CD4-positive, CD25-positive, alpha-beta regulatory T cell (primary cell): ENCODE data around the gene NGF. TPM values are rescaled to one million over a fixed set of nuclear protein-coding genes. Genes with fewer than 3 reads are reported as not detected.

ENCODE experiments used
- ATAC-seq, 2 donors: fragments of 150-1000 bp; cut with Tn5 transposase; one replicate each; pipeline ENCODE4 v1.10.0; 2021; ENCODE audit warnings: low read depth in 2 of 2, moderate number of reproducible peaks in 2 of 2, moderate library complexity in 1 of 2
- DNase-seq, 3 donors: peaks; one replicate each; pipeline versions ENCODE4 v3.0.0 to v3.0.0-alpha.2; 2012 to 2022; ENCODE audit warnings: mixed read lengths in 1 of 3
- H3K27ac ChIP-seq: one replicate; pipeline ENCODE4 v1.7.0; 2013; ENCODE audit warnings: mild to moderate bottlenecking, low read length; ENCODE audit not compliant: insufficient read depth, poor library complexity, severe bottlenecking
- H3K27me3 ChIP-seq: one replicate; pipeline ENCODE4 v1.7.0; 2013; ENCODE audit warnings: low read length; ENCODE audit not compliant: control insufficient read depth, insufficient read depth
- H3K36me3 ChIP-seq: one replicate; pipeline ENCODE4 v1.7.0; 2013; ENCODE audit warnings: mild to moderate bottlenecking, low read length, moderate library complexity; ENCODE audit not compliant: control insufficient read depth, insufficient read depth
- H3K4me1 ChIP-seq: 2 replicates; pipeline ENCODE4 v1.7.0; 2013; ENCODE audit warnings: mild to moderate bottlenecking, low read length; ENCODE audit not compliant: insufficient read depth, control insufficient read depth, poor library complexity, severe bottlenecking
- H3K4me3 ChIP-seq: one replicate; pipeline ENCODE4 v1.7.0; 2013; ENCODE audit warnings: low read depth, mild to moderate bottlenecking, low read length, moderate library complexity
- H3K9me3 ChIP-seq, 2 experiments: 1 replicate in 1 of 2; 2 replicates in 1 of 2; pipeline ENCODE4 v1.7.0; 2013; ENCODE audit warnings: low read length in 2 of 2, mild to moderate bottlenecking in 1 of 2, moderate library complexity in 1 of 2; ENCODE audit not compliant: control insufficient read depth in 2 of 2
- H3K27ac Mint-ChIP-seq, 3 donors: one replicate each; pipeline ENCODE4 v1.8.0; 2020 to 2022; ENCODE audit warnings: mild to moderate bottlenecking in 3 of 3, mixed read lengths in 3 of 3, moderate library complexity in 2 of 3
- H3K27me3 Mint-ChIP-seq: one replicate; pipeline ENCODE4 v1.8.0; 2022; ENCODE audit warnings: mild to moderate bottlenecking, mixed read lengths
- H3K36me3 Mint-ChIP-seq: one replicate; pipeline ENCODE4 v1.8.0; 2020; ENCODE audit warnings: mixed read lengths
- H3K4me1 Mint-ChIP-seq, 4 donors: one replicate each; pipeline ENCODE4 v1.8.0; 2020 to 2022; ENCODE audit warnings: mixed read lengths in 4 of 4, mild to moderate bottlenecking in 1 of 4
- H3K4me3 Mint-ChIP-seq, 4 donors: one replicate each; pipeline ENCODE4 v1.8.0; 2020 to 2022; ENCODE audit warnings: mild to moderate bottlenecking in 4 of 4, mixed read lengths in 4 of 4, moderate library complexity in 3 of 4
- H3K9me3 Mint-ChIP-seq, 7 donors: one replicate each; pipeline ENCODE4 v1.8.0; 2020 to 2022; ENCODE audit warnings: mixed read lengths in 7 of 7, mild to moderate bottlenecking in 3 of 7, moderate library complexity in 2 of 7
- polyA plus RNA-seq, 4 donors: library from polyadenylated mRNA; unstranded; fragments of 300-500 nt; fragmentation: Illumina TruSeq; gene quantifications; one replicate each; pipeline ENCODE4 v1.2.3, GENCODE V29; 2021
- total RNA-seq: library from RNA; stranded (reverse); gene quantifications from one replicate; pipeline ENCODE4 v1.2.3, GENCODE V29; 2022

Gene NGF
- total and polyA plus RNA-seq, 5 donors from 2014 or later, result not detected

- H3K4me3 Mint-ChIP-seq, result no peak overlapping the region
- H3K4me3 ChIP-seq, result no peak overlapping the region
- peaks cover 0 to 1% (median 0%) of the 10 kb centered on the region in 7 donors for H3K9me3 Mint-ChIP-seq
Observed at GRCh38 chr1:115295904-115296696, 41.9 kb downstream of the NGF start.

GRCh38 chr1:115293899-115294298 is 44.1 kb downstream of the NGF start:
- Histone ChIP-seq H3K36me3 (no peaks in the 10 kb centered on the region), H3K4me1 (no peaks in the 10 kb centered on the region), H3K4me3 (no peak overlapping the region), H3K27ac (no peak overlapping the region), H3K9me3 (no peaks in the 10 kb centered on the region), H3K27me3 (no peaks in the 10 kb centered on the region)
- Mint-ChIP-seq H3K36me3 (no peaks in the 10 kb centered on the region), H3K9me3 (peaks cover 0 to 2% (median 0%) of the 10 kb centered on the region in 7 donors), H3K4me3 (no peak overlapping the region), H3K4me1 (no peaks in the 10 kb centered on the region), H3K27me3 (no peaks in the 10 kb centered on the region), H3K27ac (no peak overlapping the region)
- DNase-seq (no peak), ATAC-seq (no peak)

More at GRCh38 chr1:115295904-115296696, 41.9 kb downstream of the NGF start:
- Histone ChIP-seq H3K27me3 (no peaks in the 10 kb centered on the region), H3K36me3 (no peaks in the 10 kb centered on the region), H3K27ac (no peak overlapping the region), H3K9me3 (no peaks in the 10 kb centered on the region), H3K4me1 (no peaks in the 10 kb centered on the region)
- Mint-ChIP-seq H3K36me3 (no peaks in the 10 kb centered on the region), H3K27ac (no peak overlapping the region), H3K4me1 (no peaks in the 10 kb centered on the region), H3K27me3 (no peaks in the 10 kb centered on the region)
- ATAC-seq (no peak), DNase-seq (no peak)

GRCh38 chr1:115293006-115293405 is 45.0 kb downstream of the NGF start:
- Mint-ChIP-seq H3K4me3 (no peak overlapping the region), H3K9me3 (peaks cover 0 to 2% (median 0%) of the 10 kb centered on the region in 7 donors), H3K27me3 (no peaks in the 10 kb centered on the region), H3K27ac (no peak overlapping the region), H3K4me1 (no peaks in the 10 kb centered on the region), H3K36me3 (no peaks in the 10 kb centered on the region)
- Histone ChIP-seq H3K9me3 (no peaks in the 10 kb centered on the region), H3K27me3 (no peaks in the 10 kb centered on the region), H3K27ac (no peak overlapping the region), H3K36me3 (no peaks in the 10 kb centered on the region), H3K4me1 (no peaks in the 10 kb centered on the region), H3K4me3 (no peak overlapping the region)
- ATAC-seq, result no peak
- DNase-seq, result no peak

- Histone ChIP-seq H3K4me1 (no peaks in the 10 kb centered on the region), H3K36me3 (no peaks in the 10 kb centered on the region), H3K27ac (no peak overlapping the region), H3K4me3 (no peak overlapping the region), H3K27me3 (no peaks in the 10 kb centered on the region), H3K9me3 (no peaks in the 10 kb centered on the region)
- no peak overlapping the region for H3K27ac Mint-ChIP-seq
- no peaks in the 10 kb centered on the region for H3K27me3 Mint-ChIP-seq
- no peak for DNase-seq
- H3K9me3 Mint-ChIP-seq, result peaks cover 0 to 2% (median 0%) of the 10 kb centered on the region in 7 donors
- no peak for ATAC-seq
- no peaks in the 10 kb centered on the region for H3K4me1 Mint-ChIP-seq
- H3K4me3 Mint-ChIP-seq, result no peak overlapping the region
- H3K36me3 Mint-ChIP-seq, result no peaks in the 10 kb centered on the region
Observed at GRCh38 chr1:115291741-115292140, 46.3 kb downstream of the NGF start.

GRCh38 chr1:115289940-115290339 is 48.1 kb downstream of the NGF start:
- Histone ChIP-seq H3K4me1 (no peaks in the 10 kb centered on the region), H3K27ac (no peak overlapping the region), H3K4me3 (no peak overlapping the region), H3K36me3 (no peaks in the 10 kb centered on the region), H3K9me3 (no peaks in the 10 kb centered on the region), H3K27me3 (no peaks in the 10 kb centered on the region)
- DNase-seq (no peak), ATAC-seq (no peak)
- Mint-ChIP-seq H3K9me3 (peaks cover 0 to 2% (median 0%) of the 10 kb centered on the region in 7 donors), H3K36me3 (no peaks in the 10 kb centered on the region), H3K4me3 (no peak overlapping the region), H3K27ac (no peak overlapping the region), H3K4me1 (no peaks in the 10 kb centered on the region), H3K27me3 (no peaks in the 10 kb centered on the region)

GRCh38 chr1:115288591-115289198 is 49.4 kb downstream of the NGF start:
- no peaks in the 10 kb centered on the region for H3K36me3 Mint-ChIP-seq
- peaks cover 0 to 2% (median 0%) of the 10 kb centered on the region in 7 donors for H3K9me3 Mint-ChIP-seq
- H3K27ac Mint-ChIP-seq, result no peak overlapping the region
- H3K4me3 Mint-ChIP-seq, result no peak overlapping the region
- no peaks in the 10 kb centered on the region for H3K9me3 ChIP-seq
- H3K27ac ChIP-seq, result no peak overlapping the region
- no peaks in the 10 kb centered on the region for H3K4me1 ChIP-seq
- no peak for ATAC-seq
- H3K27me3 Mint-ChIP-seq, result no peaks in the 10 kb centered on the region
- no peaks in the 10 kb centered on the region for H3K36me3 ChIP-seq
- no peaks in the 10 kb centered on the region for H3K27me3 ChIP-seq
- no peaks in the 10 kb centered on the region for H3K4me1 Mint-ChIP-seq
- no peak overlapping the region for H3K4me3 ChIP-seq
- no peak for DNase-seq

GRCh38 chr1:115286431-115287205 is 51.4 kb downstream of the NGF start:
- H3K4me1 ChIP-seq, result no peaks in the 10 kb centered on the region
- ATAC-seq (no peak), DNase-seq (no peak)
- no peaks in the 10 kb centered on the region for H3K36me3 ChIP-seq
- no peak overlapping the region for H3K4me3 ChIP-seq
- H3K36me3 Mint-ChIP-seq, result no peaks in the 10 kb centered on the region
- no peak overlapping the region for H3K27ac ChIP-seq
- H3K4me1 Mint-ChIP-seq, result no peaks in the 10 kb centered on the region
- no peaks in the 10 kb centered on the region for H3K9me3 ChIP-seq
- H3K27me3 ChIP-seq, result no peaks in the 10 kb centered on the region
- no peaks in the 10 kb centered on the region for H3K27me3 Mint-ChIP-seq
- H3K4me3 Mint-ChIP-seq, result no peak overlapping the region
- H3K27ac Mint-ChIP-seq, result peak overlapping the region in 1 of 3 donors; percentile 16
- H3K9me3 Mint-ChIP-seq, result peaks cover 0 to 2% (median 0%) of the 10 kb centered on the region in 7 donors
